Muscle of back (tissue), 10 donors: ENCODE results near the gene SLC19A2. TPM values are rescaled to one million over a fixed set of nuclear protein-coding genes. Genes with fewer than 3 reads are reported as not detected.

Experiments used
- polyA plus RNA-seq, 10 donors: library from polyadenylated mRNA; unstranded; fragments of 120-200 nt; gene quantifications; one replicate each; pipeline ENCODE4 v1.2.1, GENCODE V29; 2013; ENCODE audit not compliant: insufficient read length in 10 of 10

SLC19A2 gene
- polyA plus RNA-seq, 10 donors = 5.7 to 8.2 (median 7.7) TPM

Other genes starting within 250 kb of the SLC19A2 start
- gene NME7, start 118.1 kb downstream of the SLC19A2 start, polyA plus RNA-seq = 10 to 100 TPM; 17.6 to 24.3 (median 21.5) TPM
- 10 to 100 TPM; 17.4 to 21.6 (median 20.0) TPM for gene BLZF1, start 117.7 kb downstream of the SLC19A2 start, polyA plus RNA-seq
- 1 to 10 TPM in 9 of 10 donors, under 1 TPM in 1; 0.77 to 1.4 (median 1.2) TPM for gene CCDC181, start 58.5 kb downstream of the SLC19A2 start, polyA plus RNA-seq
- gene F5, start 100.5 kb upstream of the SLC19A2 start, polyA plus RNA-seq = 1 to 10 TPM in 1 of 10 donors, under 1 TPM in 9; 0.03 to 1.3 (median 0.23) TPM
- gene SELP, start 144.2 kb upstream of the SLC19A2 start, polyA plus RNA-seq = 1 to 10 TPM in 7 of 10 donors, under 1 TPM in 3; 0.18 to 2.7 (median 1.1) TPM
- gene SELL, start 225.7 kb upstream of the SLC19A2 start, polyA plus RNA-seq = 10 to 100 TPM in 1 of 10 donors, 1 to 10 TPM in 9; 1.0 to 17.6 (median 3.2) TPM
- 10 to 100 TPM in 1 of 10 donors, 1 to 10 TPM in 7, under 1 TPM in 2; 0.61 to 17.4 (median 2.2) TPM for gene SELE, start 248.1 kb upstream of the SLC19A2 start, polyA plus RNA-seq